GM21619 (cell line): ENCODE measurements around the gene NPIPA5.
"Not testable (repeated sequence)": the region's sequence is repeated elsewhere in the genome, so short reads cannot be mapped to it uniquely, and the experiment has no call there.

Experiments
- ATAC-seq: cut with Tn5 transposase; IDR thresholded peaks from one replicate; pipeline ENCODE4 v1.9.1; 2021; ENCODE audit not compliant: unreplicated experiment

NPIPA5 gene

DNA sequence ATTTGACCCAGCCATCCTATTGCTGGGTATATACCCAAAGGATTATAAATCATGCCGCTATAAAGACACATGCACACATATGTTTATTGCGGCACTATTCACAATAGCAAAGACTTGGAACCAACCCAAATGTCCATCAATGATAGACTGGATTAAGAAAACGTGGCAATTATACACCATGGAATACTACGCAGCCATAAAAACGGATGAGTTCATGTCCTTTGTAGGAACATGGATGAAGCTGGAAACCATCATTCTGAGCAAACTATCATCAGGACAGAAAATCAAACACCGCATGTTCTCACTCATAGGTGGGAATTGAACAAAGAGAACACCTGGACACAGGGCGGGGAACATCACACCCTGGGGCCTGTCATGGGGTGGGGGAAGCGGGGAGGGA lies 14.9 kb upstream of the NPIPA5 start:
- not testable (repeated sequence) for ATAC-seq

DNA sequence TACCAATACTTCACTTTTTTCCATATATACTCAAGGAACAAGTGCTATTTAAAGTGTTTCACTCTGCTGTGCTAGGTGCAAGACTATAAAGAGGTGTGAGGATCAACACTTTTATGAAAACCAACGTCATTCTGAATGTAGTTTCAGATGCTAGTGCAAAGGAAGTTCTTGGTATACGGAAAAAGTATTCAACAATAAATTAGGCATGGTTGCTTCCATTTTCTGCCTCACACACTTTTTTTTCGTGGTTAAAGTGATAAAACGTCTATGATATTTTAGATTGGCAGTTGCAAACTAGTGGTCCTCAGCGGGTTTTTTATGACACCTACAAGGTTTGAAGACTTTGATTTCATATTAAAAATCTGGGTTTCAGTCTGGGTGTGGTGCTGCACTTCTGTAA lies 11.8 kb upstream of the NPIPA5 start:
- not testable (repeated sequence) for ATAC-seq

DNA sequence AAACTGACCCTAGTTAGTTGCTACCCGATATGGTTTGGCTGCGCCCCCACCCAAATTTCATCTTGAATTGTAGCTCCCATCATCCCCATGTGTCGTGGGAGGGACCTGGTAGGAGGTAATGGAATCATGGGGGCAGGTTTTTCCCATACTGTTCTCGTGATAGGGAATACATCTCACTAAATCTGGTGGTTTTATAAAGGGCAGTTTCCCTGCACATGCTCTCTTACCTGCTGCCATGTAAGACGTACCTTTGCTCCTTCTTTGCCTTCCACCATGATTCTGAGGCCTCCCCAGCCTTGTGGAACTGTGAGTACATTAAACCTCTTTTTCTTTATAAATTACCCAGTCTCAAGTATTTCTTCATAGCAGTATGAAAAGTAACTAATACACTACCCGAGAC lies 10.0 kb upstream of the NPIPA5 start:
- not testable (repeated sequence) for ATAC-seq

DNA sequence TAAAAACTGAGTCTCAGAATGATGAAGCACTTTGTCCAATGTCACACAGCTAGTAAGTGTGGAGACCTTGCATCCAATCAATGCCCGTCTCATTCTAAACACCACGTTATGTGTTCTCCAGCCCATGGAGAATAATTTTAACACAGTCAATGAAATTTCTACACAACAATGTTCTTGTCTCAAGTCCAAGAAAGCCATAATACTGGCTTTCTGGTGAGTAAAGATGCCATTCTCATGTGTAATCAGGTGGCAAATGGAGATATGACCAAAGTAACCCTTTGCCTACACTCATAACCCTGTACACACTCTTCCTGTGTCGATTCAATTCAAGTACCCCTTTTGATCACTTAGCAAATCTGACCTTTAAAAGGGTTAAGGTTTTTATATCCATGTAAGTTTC lies 4.7 kb upstream of the NPIPA5 start:
- not testable (repeated sequence) for ATAC-seq

DNA sequence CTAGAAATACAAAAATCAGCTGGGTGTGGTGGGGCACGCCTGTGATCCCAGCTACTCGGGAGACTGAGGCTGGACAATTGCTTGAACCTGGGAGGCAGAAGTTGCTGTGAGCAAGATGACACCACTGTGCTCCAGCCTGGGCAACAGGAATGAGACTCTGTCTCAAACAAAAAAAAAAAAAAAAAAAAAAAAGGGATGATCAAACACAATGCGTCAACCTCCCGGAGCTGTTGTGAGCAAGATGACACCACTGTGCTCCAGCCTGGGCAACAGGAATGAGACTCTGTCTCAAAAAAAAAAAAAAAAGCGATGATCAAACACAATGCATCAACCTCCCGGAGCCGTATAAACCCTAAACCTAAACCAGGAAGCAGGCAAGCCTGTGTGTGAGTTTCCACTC lies 20.6 kb downstream of the NPIPA5 start:
- ATAC-seq = not testable (repeated sequence)

DNA sequence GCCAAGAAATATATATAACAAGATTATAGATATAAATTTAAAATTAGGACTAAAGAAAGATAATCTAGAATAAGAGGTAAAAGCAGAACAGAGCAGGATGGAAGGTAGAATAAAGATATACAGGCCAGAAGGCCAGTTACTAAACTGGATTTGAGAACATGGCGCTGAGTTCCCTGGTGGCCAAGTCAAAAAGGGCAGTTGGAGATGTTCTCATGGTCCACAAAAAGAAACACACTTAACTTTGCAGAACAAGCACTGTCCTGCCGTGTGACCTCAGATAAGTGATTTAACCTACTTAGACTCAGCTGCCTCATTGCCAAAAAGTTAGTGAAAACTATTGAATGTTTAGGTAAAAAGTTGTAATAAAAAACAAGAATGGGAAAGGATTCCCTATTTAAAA lies 23.2 kb downstream of the NPIPA5 start:
- not testable (repeated sequence) for ATAC-seq

DNA sequence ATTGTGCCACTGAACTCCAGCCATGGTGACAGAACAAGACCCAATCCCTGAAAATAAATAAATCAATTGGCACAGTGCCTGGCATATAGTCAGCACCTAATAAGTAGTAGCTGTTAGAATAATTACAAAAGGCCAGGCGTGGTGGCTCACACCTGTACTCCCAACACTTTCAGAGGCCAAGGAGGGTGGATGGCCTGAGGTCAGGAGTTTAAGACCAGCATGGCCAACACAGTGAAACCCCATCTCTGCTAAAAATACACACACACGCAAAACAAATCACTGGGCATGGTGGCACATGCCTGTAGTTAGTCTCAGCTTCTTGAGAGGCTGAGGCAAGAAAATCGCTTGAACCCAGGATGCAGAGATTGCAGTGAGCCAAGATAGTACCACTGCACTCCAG lies 25.2 kb downstream of the NPIPA5 start:
- not testable (repeated sequence) for ATAC-seq

DNA sequence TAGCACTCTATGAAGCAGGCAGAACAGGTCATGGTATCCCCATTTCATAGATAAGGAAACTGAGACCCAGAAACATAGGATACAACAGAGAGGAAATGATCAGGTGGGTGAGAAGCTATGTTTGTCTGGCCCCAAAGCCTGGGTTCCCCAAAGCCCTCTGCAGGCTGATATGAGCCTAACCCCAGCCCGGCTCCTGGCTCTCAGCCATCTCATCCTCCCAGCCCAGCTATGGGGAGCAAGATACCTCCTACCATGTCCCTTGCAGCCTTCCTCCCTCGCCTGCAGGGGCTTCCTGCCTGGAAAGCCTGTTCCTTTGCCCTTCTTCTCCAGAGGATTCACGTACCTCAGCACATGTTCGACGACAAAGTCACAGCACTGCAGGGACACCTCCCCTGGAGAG lies 26.3 kb downstream of the NPIPA5 start:
- ATAC-seq = not testable (repeated sequence)

DNA sequence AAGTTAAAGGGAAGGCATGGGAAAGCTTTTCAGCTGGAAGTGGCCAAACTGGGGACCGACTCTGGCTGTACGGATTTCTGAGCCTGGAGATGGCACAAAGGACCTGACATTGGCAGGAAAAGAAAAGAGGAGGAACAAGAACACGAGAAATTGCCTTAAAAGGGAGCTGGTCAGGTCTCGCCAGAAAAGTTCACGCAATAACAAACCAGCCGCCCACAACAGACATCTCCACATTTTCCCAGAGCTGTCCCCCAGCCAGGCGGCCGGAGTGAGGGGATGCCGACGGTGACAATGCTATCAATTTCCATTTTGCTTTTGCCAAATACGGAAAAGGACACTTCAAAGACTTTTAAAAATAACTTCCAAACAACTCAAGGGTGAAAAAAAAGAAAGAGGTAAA lies 26.8 kb downstream of the NPIPA5 start:
- ATAC-seq = not testable (repeated sequence)

DNA sequence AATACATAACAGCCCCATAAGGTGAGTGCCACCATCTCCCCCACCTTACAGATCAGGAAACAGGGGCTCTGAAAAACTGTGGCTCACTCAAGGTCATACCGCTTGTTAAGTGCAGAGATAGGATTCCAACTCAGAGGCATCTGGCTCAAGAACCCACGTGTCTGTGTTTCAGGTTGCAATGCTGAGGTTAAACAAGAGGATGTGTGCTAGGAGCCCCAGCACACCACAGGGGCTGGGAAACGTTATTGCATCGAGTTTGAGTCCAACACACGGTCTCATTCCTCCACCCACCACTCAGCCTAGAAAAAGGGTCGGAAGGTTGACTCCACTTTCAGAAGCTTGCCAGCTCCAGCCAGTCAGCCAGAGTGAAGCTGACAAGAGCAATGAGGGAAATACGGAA lies 29.4 kb downstream of the NPIPA5 start:
- not testable (repeated sequence) for ATAC-seq

DNA sequence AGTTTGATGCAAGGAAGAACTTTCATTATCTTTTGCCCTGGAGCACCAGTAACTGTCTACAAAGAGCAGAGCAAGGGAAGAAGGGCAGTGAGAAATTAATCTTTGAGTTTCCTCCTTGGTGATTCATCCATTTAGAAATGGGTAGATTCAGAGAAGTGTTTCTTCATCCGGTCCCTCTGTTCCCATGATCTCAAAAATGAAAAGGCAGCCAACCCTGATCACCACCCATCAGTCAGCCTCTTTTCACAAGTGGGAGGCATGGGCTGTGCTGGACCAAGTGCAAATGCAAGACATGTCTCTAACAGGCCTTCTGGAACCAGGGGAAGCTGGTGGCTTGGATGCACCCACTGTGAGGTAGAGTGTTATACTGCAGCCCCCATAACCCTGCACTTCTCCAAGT lies 35.8 kb downstream of the NPIPA5 start:
- ATAC-seq = not testable (repeated sequence)

DNA sequence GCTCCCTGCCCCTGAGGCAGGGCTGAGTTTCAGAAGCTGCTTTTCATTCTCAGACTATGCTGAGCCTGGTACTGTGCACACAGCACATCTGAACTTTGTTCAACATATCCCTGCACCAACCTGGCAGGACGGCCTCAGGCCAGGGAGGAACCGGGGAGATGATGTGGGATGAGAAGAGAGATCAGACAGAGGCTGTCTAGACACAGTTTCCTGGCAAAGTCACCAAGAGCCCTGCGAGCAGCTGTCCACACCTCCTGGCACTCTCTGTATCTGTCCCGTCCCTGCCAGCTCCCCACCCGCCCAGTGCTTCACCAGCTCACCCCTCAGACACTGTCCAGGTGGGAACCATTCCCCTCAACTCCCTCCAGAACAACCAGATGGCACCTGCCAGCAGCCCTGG lies 39.1 kb downstream of the NPIPA5 start:
- ATAC-seq = not testable (repeated sequence)

DNA sequence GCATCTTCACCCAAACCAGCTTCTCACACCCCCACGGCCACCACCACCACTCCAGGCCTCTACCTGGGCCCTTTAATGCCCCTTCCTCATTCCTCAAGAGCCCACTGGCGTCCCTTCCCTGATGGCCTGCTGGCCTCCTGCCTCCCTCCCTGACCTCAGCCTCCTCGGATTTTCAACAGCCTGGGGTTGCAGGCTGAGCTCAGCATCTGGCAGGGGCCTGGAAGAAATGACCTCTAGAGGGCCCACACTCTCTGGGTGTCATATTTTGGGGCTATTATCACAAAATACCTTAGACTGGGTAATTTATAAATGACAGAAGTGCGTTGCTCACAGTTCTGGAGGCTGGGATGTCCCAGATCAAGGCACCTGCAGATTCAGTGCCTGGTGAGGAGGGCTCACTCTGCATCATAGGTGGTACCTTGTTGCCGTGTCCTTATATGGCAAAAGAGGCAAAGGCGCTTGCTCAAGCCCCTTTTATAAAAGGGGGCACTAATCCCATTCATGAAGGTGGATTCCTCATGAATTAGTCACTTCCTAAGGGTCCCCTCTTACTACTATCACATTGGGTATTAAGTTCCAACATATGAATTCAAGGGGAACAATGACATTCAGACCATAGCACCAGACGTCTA lies 40.0 kb downstream of the NPIPA5 start:
- not testable (repeated sequence) for ATAC-seq

DNA sequence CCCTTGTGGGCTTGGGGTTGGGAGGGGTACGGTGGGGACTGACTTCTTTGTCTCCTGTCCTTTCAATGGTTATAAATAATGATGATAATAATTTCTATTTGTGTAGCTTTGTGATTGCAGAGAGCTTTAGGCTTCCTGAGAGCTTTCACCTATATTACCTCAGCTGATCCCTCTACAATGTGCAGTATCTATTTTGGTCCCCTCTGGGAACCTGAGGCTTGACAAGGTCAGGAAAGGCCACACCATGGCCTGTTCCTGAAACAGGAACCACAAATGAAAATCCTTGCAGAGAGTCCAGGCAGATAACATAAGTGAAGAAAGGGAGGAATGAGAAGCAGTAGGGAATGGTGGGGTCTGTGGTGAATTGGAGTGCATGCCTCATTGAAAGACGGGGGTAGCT lies 42.5 kb downstream of the NPIPA5 start:
- not testable (repeated sequence) for ATAC-seq

DNA sequence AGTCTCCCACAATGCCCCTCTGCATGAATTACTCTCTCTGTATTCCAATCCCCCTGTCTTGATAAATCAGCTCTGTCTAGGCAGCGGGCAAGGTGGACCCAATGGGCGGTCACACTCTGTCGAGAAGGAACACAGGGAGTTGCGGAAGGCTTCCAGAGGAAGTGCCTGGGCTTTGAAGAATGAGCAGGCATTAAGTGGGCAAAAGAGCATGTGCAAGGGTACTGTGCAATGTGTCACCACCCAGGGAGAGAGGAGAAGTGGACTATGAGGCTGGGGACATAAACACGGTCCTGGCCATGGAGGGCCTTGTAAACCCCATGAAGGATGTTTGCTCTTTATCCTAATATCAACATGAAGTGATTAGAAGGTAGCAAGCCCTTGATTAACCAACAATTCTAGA lies 44.1 kb downstream of the NPIPA5 start:
- ATAC-seq = not testable (repeated sequence)

DNA sequence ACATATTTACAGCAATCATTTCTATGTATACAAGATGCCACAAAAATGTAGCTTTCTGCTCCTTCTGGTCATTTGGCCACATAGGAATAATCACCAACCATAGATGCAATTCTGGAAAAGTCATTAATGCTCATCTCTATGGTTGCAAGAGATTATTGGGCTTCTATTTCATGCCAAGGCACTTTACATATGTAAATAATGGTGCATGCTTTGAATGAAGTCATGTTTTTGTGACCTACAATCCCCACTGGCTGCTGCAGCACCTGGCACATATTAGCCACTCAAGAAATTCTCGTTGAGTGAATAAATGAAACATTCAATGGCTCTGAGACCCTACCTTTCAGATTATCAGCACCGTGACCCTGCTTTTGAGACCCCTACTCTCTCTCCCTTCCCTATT lies 47.1 kb downstream of the NPIPA5 start:
- not testable (repeated sequence) for ATAC-seq

DNA sequence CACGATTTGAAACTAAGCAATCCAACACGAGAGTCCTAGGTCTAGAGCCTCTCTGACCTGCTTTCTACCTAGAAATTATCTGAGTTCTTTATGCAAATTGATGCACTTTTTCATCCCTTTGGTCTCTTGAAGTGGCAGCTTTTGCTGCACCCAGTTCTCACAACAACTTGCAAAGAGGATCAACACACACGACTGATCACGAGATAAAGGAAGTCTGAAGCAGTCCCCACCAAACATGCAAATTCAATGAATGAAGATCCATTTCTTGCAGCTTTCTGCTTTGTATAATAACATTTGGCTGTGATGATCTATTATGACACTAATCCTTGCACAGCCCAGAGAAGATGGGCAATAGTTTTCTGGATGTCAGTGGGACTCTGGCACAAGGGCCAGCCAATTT lies 53.1 kb downstream of the NPIPA5 start:
- not testable (repeated sequence) for ATAC-seq

DNA sequence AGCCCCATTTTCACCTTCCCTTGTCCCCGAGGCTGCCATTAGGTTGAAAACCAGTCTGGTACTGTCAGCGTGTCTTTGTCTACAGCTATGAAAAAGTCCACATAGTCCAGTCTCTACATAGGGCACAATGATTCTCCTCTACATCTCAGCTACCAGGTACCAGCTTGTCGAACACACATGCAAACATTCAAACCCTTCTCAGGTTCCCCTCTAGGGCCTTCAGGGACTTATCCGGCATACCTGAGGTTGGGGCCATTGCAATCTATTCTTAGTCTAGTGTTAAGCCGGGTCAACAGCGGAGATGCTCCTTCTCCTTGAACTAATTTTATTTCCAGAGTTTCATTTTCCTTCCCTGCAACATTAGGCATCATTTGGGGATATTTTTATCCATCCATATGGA lies 54.7 kb downstream of the NPIPA5 start:
- ATAC-seq = not testable (repeated sequence)

DNA sequence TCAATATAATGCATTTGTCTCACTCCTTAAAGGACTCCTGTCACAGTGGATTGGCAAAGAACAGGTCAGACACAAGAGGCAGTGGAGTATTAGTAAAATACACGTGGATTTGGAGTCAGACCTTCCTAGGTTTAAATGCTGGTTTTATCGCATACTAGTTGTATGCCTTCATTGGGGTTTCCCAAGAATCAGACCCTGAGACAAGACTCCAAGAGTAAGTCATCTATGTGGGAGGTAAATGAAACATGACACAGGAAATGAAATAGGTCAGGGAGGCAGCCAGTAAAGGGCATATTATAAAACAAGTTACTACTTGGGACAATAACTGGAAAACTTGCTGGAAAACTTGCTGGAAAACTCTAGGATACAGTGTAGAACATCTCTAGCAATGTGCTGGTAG lies 56.9 kb downstream of the NPIPA5 start:
- ATAC-seq = not testable (repeated sequence)

DNA sequence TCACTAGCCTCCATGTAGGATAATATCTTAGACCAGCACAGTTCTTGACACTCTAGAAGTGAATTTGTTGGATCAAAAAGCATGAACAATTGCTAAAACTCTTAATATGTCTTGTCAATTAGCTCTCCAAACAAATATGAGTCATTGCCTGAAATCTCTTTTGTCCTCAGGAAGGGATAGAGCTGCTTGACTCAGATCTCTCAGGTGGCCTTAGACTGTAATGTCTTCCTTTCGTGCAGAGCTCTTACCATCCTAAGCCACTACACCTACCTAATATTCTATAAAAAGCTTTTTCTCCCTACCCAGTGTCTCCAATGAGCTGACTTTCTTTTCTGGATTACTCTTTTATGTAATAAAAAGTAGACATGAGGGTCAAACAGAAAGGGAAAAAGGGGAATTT lies 63.5 kb downstream of the NPIPA5 start:
- ATAC-seq = not testable (repeated sequence)
